SU-DHL-6 (cell line): ENCODE data around the gene RAB37.

Source experiments
- H2AFZ ChIP-seq: fragments of 200-600 bp; sonication (generic); 2 replicates; pipeline ENCODE4 v1.6.1; 2014; ENCODE audit warnings: low read depth, mild to moderate bottlenecking, moderate library complexity, mixed read lengths, antibody characterized with exemption, low read length; ENCODE audit not compliant: severe bottlenecking
- H3F3A ChIP-seq: fragments of 200-600 bp; shearing (Covaris generic); 2 replicates; pipeline ENCODE4 v1.6.0; 2016; ENCODE audit warnings: antibody characterized with exemption, mild to moderate bottlenecking; ENCODE audit not compliant: insufficient read depth
- H3K27ac ChIP-seq: fragments of 200-600 bp; sonication (generic); 2 replicates; pipeline ENCODE4 v1.5.1; 2016; ENCODE audit warnings: low read depth, mild to moderate bottlenecking, low read length, moderate library complexity, mixed read lengths
- H3K27me3 ChIP-seq: fragments of 200-600 bp; sonication (generic), shearing (Covaris generic); 2 replicates; pipeline ENCODE4 v1.6.0; 2014; ENCODE audit warnings: mild to moderate bottlenecking, low read length
- H3K36me3 ChIP-seq: fragments of 200-600 bp; sonication (generic); 2 replicates; pipeline ENCODE4 v1.6.1; 2014; ENCODE audit warnings: mild to moderate bottlenecking, low read length, mixed read lengths
- H3K4me2 ChIP-seq: fragments of 300-600, 200-600 bp; shearing (Covaris generic), sonication (generic); 2 replicates; pipeline ENCODE4 v1.6.0; 2014; ENCODE audit warnings: low read length, low read depth, mild to moderate bottlenecking; ENCODE audit not compliant: poor library complexity, severe bottlenecking
- H3K4me3 ChIP-seq: fragments of 200-600 bp; sonication (generic); 2 replicates; pipeline ENCODE4 v1.5.1; 2014; ENCODE audit warnings: antibody characterized with exemption, low read length, mild to moderate bottlenecking, mixed read lengths; ENCODE audit not compliant: insufficient read depth, poor library complexity, severe bottlenecking
- H3K79me2 ChIP-seq: fragments of 200-600 bp; sonication (generic); 2 replicates; pipeline ENCODE4 v1.6.1; 2014; ENCODE audit warnings: mild to moderate bottlenecking, low read length, moderate library complexity; ENCODE audit not compliant: insufficient read depth
- H3K9ac ChIP-seq: fragments of 200-600 bp; sonication (generic); 2 replicates; pipeline ENCODE4 v1.7.0; 2014; ENCODE audit warnings: mild to moderate bottlenecking, low read length
- H3K9me2 ChIP-seq: fragments of 200-600 bp; sonication (generic); replicated peaks from 2 replicates; pipeline ENCODE4 v1.6.1; 2014; ENCODE audit warnings: low read length; ENCODE audit not compliant: insufficient read depth
- H3K9me3 ChIP-seq: fragments of 200-600 bp; sonication (generic); 2 replicates; pipeline ENCODE4 v1.6.1; 2014; ENCODE audit warnings: low read length, mixed read lengths; ENCODE audit not compliant: insufficient read depth
- H4K20me1 ChIP-seq: fragments of 200-600 bp; sonication (generic); 2 replicates; pipeline ENCODE4 v1.6.1; 2014; ENCODE audit warnings: low read depth, mild to moderate bottlenecking, antibody characterized with exemption, low read length, moderate library complexity, mixed read lengths
- CTCF ChIP-seq: fragments of 200-600 bp; sonication (generic); IDR thresholded peaks from one replicate; pipeline ENCODE4 v1.5.1; 2017; ENCODE audit warnings: antibody characterized with exemption, mild to moderate bottlenecking, low read length, moderate library complexity; ENCODE audit not compliant: insufficient read depth, poor library complexity, severe bottlenecking
- EZH2phosphoT487 ChIP-seq: fragments of 200-600 bp; sonication (generic), shearing (Covaris generic); conservative IDR thresholded peaks from 2 replicates; pipeline ENCODE4 v1.6.1; 2018; ENCODE audit warnings: mild to moderate bottlenecking, antibody characterized with exemption, low read length, moderate library complexity, mixed read lengths

The RAB37 gene

GRCh38 chr17:74779948-74780400, 42.9 kb downstream of the RAB37 start:
- no peaks in the 10 kb centered on the region for H3K27me3 ChIP-seq
- no peaks in the 10 kb centered on the region for H4K20me1 ChIP-seq
- no peak overlapping the region for H3K4me2 ChIP-seq
- peaks cover 9% of the 10 kb centered on the region; the same call in 1 of the 2 replicates for H3F3A ChIP-seq
- no peak overlapping the region for H3K27ac ChIP-seq
- H3K9me3 ChIP-seq: no peaks in the 10 kb centered on the region
- H3K9me2 ChIP-seq: no peaks in the 10 kb centered on the region
- peaks cover 23% of the 10 kb centered on the region for H3K79me2 ChIP-seq
- no peak overlapping the region for H2AFZ ChIP-seq
- TF ChIP-seq CTCF (no peak), EZH2phosphoT487 (no peak)
- H3K9ac ChIP-seq: no peak overlapping the region
- no peak overlapping the region for H3K4me3 ChIP-seq
- H3K36me3 ChIP-seq: no peaks in the 10 kb centered on the region

GRCh38 chr17:74780443-74781238, 43.6 kb downstream of the RAB37 start:
- TF ChIP-seq EZH2phosphoT487: no peak
- peak; percentile 69 for TF ChIP-seq CTCF
- Histone ChIP-seq H3K4me2 (no peak overlapping the region), H3K9me2 (no peaks in the 10 kb centered on the region), H2AFZ (no peak overlapping the region), H3K27ac (no peak overlapping the region), H3K4me3 (no peak overlapping the region), H3F3A (peaks cover 4% of the 10 kb centered on the region; the same call in 1 of the 2 replicates), H3K27me3 (no peaks in the 10 kb centered on the region), H3K36me3 (no peaks in the 10 kb centered on the region), H3K79me2 (peaks cover 17% of the 10 kb centered on the region), H4K20me1 (no peaks in the 10 kb centered on the region), H3K9me3 (no peaks in the 10 kb centered on the region), H3K9ac (no peak overlapping the region)

GRCh38 chr17:74782571-74782970, 45.5 kb downstream of the RAB37 start:
- Histone ChIP-seq H3K27ac (no peak overlapping the region), H2AFZ (no peak overlapping the region), H3K4me3 (no peak overlapping the region), H3K27me3 (no peaks in the 10 kb centered on the region), H3K9me2 (no peaks in the 10 kb centered on the region), H3K36me3 (no peaks in the 10 kb centered on the region), H3K4me2 (no peak overlapping the region), H4K20me1 (no peaks in the 10 kb centered on the region), H3K9me3 (no peaks in the 10 kb centered on the region), H3K9ac (no peak overlapping the region), H3K79me2 (0 out of 2 replicates have a peak, but pooled peaks cover 3% of the 10 kb centered on the region), H3F3A (peaks cover 4% of the 10 kb centered on the region; the same call in 1 of the 2 replicates)
- TF ChIP-seq EZH2phosphoT487 (no peak), CTCF (no peak)
